ENCODE measurements around the gene TSR2.
"Not testable (repeated sequence)": the region's sequence is repeated elsewhere in the genome, so short reads cannot be mapped to it uniquely, and the experiment has no call there.

DNA sequence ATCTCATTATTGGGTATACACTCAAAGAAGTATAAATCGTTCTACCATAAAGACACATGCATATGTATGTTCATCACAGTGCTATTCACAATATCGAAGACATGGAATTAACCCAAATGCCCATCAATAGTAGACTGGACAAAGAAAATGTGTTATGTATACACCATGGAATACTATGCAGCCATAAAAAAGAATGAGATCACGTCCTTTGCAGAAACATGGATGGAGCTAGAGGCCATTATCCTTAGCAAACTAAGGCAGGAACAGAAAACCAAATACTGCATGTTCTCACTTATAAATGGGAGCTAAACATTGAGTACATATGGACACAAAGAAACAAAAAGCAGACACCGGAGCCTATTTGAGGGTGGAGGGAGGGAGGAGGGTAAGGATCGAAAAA is 49.6 kb downstream of the TSR2 start:
- TF ChIP-seq, protein P1, sequence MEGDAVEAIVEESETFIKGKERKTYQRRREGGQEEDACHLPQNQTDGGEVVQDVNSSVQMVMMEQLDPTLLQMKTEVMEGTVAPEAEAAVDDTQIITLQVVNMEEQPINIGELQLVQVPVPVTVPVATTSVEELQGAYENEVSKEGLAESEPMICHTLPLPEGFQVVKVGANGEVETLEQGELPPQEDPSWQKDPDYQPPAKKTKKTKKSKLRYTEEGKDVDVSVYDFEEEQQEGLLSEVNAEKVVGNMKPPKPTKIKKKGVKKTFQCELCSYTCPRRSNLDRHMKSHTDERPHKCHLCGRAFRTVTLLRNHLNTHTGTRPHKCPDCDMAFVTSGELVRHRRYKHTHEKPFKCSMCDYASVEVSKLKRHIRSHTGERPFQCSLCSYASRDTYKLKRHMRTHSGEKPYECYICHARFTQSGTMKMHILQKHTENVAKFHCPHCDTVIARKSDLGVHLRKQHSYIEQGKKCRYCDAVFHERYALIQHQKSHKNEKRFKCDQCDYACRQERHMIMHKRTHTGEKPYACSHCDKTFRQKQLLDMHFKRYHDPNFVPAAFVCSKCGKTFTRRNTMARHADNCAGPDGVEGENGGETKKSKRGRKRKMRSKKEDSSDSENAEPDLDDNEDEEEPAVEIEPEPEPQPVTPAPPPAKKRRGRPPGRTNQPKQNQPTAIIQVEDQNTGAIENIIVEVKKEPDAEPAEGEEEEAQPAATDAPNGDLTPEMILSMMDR (IDR thresholded peaks at IDR 0.05 in 2 of 3, conservative IDR thresholded peaks at IDR 0.05 in 1 of 3; ENCODE audit: borderline replicate concordance in 1 of 3, insufficient read depth in 1 of 3, low read depth in 2 of 3, low read length in 2 of 3): not testable (repeated sequence)
- TF ChIP-seq, protein P2, sequence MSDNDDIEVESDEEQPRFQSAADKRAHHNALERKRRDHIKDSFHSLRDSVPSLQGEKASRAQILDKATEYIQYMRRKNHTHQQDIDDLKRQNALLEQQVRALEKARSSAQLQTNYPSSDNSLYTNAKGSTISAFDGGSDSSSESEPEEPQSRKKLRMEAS (IDR thresholded peaks at IDR 0.05): not testable (repeated sequence)
- not testable (repeated sequence) for TF ChIP-seq EGR1 (IDR thresholded peaks at IDR 0.05; ENCODE audit: low read depth); JUND (IDR thresholded peaks at IDR 0.05); CBX3 (IDR thresholded peaks at IDR 0.05; ENCODE audit: low read depth); SIN3A (IDR thresholded peaks at IDR 0.05; ENCODE audit: low read depth); POLR2AphosphoS5 (IDR thresholded peaks at IDR 0.05; ENCODE audit: low read depth, low read length); SP1 (IDR thresholded peaks at IDR 0.05; ENCODE audit: low read depth); POLR2A (IDR thresholded peaks at IDR 0.05; ENCODE audit: borderline replicate concordance, extremely low read depth, insufficient read depth, insufficient read length)
- TF ChIP-seq, protein P3, sequence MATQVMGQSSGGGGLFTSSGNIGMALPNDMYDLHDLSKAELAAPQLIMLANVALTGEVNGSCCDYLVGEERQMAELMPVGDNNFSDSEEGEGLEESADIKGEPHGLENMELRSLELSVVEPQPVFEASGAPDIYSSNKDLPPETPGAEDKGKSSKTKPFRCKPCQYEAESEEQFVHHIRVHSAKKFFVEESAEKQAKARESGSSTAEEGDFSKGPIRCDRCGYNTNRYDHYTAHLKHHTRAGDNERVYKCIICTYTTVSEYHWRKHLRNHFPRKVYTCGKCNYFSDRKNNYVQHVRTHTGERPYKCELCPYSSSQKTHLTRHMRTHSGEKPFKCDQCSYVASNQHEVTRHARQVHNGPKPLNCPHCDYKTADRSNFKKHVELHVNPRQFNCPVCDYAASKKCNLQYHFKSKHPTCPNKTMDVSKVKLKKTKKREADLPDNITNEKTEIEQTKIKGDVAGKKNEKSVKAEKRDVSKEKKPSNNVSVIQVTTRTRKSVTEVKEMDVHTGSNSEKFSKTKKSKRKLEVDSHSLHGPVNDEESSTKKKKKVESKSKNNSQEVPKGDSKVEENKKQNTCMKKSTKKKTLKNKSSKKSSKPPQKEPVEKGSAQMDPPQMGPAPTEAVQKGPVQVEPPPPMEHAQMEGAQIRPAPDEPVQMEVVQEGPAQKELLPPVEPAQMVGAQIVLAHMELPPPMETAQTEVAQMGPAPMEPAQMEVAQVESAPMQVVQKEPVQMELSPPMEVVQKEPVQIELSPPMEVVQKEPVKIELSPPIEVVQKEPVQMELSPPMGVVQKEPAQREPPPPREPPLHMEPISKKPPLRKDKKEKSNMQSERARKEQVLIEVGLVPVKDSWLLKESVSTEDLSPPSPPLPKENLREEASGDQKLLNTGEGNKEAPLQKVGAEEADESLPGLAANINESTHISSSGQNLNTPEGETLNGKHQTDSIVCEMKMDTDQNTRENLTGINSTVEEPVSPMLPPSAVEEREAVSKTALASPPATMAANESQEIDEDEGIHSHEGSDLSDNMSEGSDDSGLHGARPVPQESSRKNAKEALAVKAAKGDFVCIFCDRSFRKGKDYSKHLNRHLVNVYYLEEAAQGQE (IDR thresholded peaks at IDR 0.05; ENCODE audit: low read depth): not testable (repeated sequence)
- TF ChIP-seq, protein P4, sequence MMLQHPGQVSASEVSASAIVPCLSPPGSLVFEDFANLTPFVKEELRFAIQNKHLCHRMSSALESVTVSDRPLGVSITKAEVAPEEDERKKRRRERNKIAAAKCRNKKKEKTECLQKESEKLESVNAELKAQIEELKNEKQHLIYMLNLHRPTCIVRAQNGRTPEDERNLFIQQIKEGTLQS (IDR thresholded peaks at IDR 0.05): not testable (repeated sequence)

All from HCT116 (cell line).